Stimulated activated CD8-positive, alpha-beta memory T cell treated with anti-CD3 and anti-CD28 coated beads, Interleukin-4, amount 100 ng/mL, for 4 hours (primary cell): ENCODE data around the gene EME2.

ENCODE experiments used
- DNase-seq, 2 donors: peaks; one replicate each; pipeline ENCODE4 v3.0.0-alpha.2; 2020; ENCODE audit warnings: low read depth in 2 of 2, low spot score in 1 of 2

The EME2 gene

GRCh38 chr16:1745181-1745899, 27.3 kb upstream of the EME2 start:
- DNase-seq: no peak

- no peak for DNase-seq
These were observed 26.5 kb upstream of the EME2 start for GRCh38 chr16:1745900-1746692.

DNA sequence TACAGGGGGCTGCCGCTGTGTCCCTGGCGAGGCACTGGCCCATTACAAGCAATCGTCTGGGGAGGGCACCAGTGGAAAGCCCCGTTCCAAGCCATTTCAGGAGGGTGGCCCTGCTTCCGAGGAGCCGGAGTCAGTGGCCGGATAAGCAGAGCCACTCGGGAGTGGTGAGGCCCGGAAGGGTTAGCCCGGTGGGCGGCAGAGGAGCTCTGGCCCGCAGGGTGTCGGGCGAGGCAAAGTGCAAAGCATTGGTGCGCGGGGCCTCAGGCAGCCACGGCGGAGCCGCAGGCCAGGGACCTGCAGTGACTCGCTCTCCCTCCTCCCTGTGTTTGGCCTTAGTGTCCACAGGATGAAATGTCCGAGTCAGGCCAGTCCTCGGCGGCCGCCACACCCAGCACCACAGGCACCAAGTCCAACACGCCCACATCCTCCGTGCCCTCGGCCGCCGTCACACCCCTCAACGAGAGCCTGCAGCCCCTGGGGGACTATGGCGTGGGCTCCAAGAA, 25.9 kb upstream of the EME2 start:
- no peak for DNase-seq

DNA sequence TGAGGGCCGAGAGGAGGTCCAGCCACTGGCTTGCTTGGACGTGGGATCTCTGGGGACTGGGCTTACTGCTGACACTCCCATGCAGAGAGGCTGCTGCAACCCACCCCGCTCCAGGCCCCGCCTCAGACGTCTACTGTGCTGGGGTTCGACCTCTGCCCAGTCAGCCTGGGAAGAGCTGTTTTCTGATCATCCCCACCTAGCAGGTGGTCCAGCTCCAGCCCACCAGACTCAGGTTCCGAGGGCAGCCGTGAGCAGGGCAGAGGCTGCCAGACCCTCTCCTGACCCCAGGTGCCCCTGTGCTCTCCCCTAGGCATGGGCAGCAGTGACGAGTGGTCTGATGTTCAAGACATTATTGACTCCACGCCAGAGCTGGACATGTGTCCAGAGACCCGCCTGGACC, 24.7 kb upstream of the EME2 start:
- DNase-seq: no peak

DNA sequence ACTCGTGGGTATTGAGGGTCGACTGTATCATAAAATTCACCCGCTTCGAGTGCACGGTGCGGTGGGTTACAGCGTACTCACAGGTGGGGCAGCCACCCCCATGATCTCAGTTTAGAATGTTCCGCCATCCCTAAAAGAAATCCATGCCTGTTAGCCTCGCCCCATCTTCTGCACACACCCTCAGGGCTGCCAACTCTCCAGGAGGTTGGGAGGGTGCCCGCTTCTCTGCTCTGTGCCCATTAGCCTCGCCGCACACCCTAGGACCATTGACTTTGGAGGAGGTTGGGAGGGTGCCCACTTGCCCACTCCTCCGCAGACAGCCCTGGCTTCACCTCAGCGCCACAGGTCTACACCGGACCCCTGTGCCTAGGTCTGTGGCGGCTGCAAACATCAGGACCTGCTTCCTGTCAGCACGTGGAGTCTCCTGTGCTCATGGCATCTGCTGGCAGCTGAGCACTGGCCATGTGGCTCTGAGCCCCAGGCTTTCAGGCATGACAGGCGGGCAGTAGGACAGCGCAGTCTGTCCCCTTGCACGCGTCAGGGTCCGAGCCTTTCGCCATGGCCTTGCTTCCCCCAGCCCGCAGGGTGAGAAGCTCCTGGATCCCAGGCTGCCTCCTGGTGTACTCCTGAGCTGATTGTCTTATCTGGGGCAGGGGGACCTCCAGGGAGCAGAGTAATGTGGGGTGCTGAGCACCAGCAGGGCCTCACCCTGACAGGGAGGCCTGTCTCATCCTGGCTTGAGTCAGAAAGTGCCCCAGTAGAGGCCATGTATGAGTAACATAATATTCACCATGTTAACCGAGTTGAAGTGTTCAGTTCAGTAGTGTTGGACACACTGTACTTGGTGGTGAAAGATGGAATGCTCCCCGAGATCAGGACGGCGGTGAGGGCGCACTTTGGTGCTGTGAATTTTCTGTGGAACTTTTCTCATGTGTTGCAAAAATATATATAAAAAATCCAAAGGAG, 23.2 kb upstream of the EME2 start:
- DNase-seq: no peak

DNA sequence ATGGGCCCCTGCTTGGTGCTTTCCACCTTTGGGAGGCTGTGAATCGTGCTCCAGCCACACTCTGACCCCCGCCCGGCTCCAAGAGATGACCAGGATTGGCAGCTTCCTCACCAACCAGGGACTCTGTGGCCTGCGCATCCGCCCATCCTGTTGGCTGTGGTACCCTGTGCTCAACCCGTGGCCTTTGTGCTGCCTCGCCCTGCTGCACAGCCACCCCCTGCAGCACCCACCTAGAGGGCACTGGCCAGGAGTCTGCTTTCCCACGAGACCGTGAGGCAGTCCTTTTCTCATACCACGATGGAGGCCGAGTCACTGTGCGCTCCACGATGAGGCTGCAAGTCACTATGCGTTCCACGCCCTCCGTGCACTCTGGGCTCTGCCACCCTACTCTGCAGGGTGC, 20.7 kb upstream of the EME2 start:
- no peak for DNase-seq

- no peak for DNase-seq
These were observed 19.8 kb upstream of the EME2 start for GRCh38 chr16:1752853-1753252.

DNA sequence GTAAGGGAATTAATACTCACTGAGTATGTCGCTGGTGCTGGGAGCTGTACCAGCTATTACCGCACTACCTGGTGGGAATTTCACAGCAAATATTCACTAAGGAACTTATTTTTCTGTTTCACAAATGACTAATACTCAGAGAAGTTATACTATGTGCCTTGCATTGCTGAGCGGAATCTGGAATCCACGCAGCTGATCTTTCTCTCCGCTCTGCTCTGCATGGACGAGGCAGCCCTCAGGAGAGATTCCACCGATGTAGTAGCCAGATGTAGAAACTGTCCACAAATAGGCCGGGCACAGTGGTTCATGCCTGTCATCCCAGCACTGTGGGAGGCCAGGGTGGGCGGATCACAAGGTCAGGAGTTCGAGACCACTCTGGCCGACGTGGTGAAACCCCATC, 18.4 kb upstream of the EME2 start:
- DNase-seq: no peak

DNA sequence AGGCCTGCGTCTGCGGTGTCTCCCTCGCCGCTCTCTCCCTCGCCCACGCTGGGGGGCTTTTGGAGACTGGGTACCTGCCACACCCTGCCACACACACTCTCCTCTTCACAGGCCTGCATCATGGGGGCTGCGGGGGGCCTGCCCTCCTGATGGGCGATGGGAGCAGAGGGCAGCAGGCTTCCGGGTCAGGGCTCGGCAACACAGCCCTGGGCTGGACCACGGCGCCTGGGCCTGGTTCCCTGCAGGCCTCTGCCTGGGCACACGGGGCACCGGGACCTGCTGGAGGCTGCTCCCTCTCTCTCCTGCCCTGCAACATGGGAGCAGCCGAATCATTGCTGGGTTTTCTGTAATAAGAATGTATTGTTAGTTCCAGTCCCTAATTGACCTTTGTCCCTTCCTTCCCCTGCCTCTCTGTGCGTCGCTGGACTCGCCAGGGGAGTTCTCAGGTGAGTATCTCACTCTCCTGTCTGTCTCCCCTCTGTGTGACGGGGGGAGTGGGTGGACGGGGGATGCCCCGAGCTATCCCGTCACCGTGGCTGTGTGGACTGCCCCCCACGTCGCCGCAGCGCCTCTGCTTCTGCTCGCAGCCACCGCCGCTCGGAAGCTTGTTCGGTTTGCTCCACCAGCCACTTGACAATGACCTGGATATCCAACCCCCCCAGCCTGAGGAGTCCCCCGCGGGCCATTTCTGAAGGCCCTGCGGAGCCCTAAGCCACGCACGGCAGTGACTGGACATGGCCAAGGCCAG, 14.7 kb upstream of the EME2 start:
- no peak for DNase-seq

GRCh38 chr16:1758923-1759322, 13.7 kb upstream of the EME2 start:
- DNase-seq: no peak

GRCh38 chr16:1759511-1759910, 13.1 kb upstream of the EME2 start:
- DNase-seq: no peak

- DNase-seq: no peak
These were observed 11.7 kb upstream of the EME2 start for GRCh38 chr16:1760911-1761310.

DNA sequence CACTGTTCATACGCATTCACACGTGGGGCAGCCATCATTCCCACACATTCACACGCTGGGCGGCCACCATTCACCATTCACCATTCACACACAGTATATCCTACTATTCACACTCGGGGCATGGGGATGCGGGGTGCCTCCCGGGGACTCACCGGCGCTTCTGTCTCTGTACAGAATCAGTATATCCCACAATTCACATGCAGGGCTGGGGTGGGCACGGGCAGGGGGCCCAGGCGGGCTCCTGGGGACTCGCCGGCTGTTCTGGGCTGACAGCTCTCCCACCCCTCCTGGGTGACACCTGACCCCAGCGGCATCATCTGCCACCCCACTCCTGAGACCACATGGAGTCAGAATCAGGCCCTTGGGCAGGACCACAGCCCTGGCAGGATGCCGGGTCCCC, 10.9 kb upstream of the EME2 start:
- DNase-seq: no peak

GRCh38 chr16:1762196-1762878, 10.3 kb upstream of the EME2 start:
- no peak for DNase-seq

- DNase-seq: no peak
These were observed 9.6 kb upstream of the EME2 start for GRCh38 chr16:1762879-1763520.

GRCh38 chr16:1763521-1764511, 8.8 kb upstream of the EME2 start:
- DNase-seq: no peak

DNA sequence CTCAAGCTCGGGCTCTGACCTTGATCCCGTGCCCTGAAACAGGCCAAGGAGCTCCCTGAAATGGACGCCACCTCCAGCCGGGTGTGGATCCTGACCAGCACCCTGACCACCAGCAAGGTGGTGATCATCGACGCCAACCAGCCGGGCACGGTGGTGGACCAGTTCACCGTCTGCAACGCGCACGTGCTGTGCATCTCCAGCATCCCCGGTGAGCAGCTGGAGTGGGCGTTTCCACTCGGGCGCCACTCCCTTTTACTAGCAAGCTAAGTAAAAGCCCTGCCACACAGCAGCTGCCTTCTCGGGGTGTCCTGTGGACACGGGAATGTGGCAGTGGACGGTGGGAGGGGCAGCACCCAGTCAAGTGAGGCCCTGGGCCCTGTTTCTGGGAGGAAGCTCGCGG, 7.6 kb upstream of the EME2 start:
- no peak for DNase-seq

- DNase-seq: no peak
These were observed 6.8 kb upstream of the EME2 start for GRCh38 chr16:1765826-1766225.
